Endothelial cell of hepatic sinusoid (primary cell): ENCODE results near the gene TXNDC15.
"Not testable (repeated sequence)": the region's sequence is repeated elsewhere in the genome, so short reads cannot be mapped to it uniquely, and the experiment has no call there.

Source experiments
- in situ Hi-C: cut with HindIII; loops from 2 replicates; pipeline ENCODE4 v1.10.0; 2017; ENCODE audit warnings: low sequenced_read_pairs

Gene TXNDC15

DNA sequence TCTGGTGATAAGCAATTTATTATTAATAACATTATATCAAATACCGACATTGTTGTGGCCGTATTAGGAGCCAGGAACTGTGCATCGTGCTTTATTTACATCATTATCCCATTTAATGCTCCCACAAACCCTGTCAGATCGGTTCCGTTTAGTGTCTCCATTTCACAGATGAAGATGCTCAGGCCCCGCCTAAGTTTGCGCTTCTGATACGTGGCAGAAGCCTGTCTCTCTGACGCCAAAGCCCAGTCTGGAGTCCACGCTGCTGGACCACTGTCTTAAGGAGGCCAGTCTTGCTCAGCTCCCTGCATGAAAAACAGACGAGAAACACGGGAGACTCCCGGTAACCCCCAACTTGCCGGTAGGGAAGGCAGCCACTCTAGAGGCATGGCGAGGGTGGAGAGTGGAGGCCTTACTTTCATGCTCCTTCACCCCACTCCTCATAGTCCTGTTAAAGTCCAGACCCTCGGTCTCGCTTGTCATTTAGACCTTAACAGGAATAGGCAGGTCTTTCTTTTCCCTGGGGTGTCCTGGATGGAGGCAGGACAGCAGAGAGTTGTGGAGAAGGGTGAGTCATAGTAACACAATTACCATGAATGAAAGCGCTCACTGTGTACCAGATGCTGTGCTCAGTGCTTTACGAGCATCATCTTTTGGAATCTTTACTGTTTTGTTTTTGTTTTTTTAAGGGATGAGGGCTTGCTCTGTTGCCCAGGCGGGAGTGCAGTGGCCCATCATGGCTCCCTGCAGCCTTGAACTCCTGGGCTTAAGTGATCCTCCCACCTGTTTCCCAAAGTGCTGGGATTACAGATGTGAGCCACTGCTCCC, 872 bp downstream of the TXNDC15 start:
- in situ Hi-C loops: no loop called here

DNA sequence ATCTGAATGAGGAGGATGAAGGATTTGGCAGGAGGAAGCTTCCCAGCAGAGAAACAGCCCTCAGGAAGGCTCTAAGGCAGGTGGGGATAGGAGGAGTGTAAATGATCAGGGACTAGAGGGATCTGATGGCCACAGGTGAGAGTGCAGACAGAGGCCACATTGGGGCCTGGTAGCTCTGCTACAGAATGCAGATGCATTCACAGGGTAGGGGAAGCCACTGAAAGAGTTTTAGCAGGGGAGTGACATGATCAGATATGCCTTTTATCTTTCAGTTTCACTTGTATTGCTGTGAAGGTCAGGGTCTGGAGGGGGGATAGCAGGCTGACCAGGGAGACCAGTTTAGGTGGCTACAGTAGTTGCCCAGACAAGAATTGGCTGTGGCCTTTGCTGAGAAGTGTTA, 3.0 kb downstream of the TXNDC15 start:
- in situ Hi-C loops: no loop called here

DNA sequence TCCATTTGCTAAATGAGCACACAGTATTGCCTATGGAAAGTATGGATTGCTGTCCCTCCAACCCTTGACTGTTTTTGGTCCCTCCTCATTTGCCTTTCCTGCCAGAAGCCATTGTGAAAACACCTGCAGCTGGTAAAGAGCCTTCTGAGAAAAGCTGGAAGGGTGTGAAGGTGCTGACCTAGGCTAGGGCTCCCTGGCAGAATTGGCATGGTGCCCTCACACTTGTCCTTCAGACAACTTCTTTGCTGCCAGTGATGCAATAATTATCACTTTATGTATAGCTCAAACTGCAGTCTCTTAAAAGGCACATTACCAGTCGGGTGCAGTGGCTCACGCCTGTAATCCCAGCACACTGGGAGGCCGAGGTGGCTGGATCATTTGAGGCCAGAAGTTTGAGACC, 4.2 kb downstream of the TXNDC15 start:
- in situ Hi-C loops: no loop called here

DNA sequence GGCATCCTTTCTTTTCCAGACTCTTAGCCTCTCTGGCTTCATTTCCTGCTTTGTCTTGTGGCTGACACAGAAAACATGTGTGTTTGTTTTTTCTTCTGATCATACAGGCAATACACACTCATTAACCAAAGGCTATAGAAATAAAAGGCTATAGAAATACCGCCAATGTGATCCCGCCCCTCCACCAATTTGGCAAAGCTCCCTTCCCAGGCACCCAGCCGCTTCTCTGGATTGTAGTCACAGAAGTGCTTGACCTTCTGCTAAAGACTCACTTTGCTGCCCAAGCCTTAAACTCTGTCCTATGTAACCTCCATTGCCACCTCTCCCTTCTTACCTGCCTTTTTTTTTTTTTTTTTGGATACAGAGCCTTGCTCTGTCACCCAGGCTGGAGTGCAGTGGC, 5.3 kb downstream of the TXNDC15 start:
- in situ Hi-C loops: no loop called here

DNA sequence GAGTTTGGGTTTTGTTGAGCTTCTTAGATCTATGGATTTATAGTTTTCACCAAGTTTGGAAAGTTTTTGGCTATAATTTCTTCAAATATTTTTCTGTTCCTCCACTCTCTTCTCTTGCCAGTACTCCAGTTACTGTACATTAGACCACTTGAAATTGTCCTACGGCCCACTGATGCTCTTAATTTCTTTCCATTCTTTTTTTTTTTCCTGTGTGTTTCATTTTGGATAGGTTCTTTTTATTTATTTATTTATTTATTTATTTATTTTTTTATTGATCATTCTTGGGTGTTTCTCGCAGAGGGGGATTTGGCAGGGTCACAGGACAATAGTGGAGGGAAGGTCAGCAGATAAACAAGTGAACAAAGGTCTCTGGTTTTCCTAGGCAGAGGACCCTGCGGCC, 6.8 kb downstream of the TXNDC15 start:
- in situ Hi-C loops: not testable (repeated sequence)

GRCh38 chr5:134881711-134882110, 7.5 kb downstream of the TXNDC15 start:
- in situ Hi-C loops: not testable (repeated sequence)

GRCh38 chr5:134887593-134888159, 13.5 kb downstream of the TXNDC15 start:
- in situ Hi-C loops: no loop called here

- in situ Hi-C loops: no loop called here
Observed at GRCh38 chr5:134889335-134889734, 15.2 kb downstream of the TXNDC15 start.

- in situ Hi-C loops: no loop called here
Observed at GRCh38 chr5:134891473-134891872, 17.3 kb downstream of the TXNDC15 start.

- in situ Hi-C loops: no loop called here
Observed at GRCh38 chr5:134892282-134892681, 18.1 kb downstream of the TXNDC15 start.

GRCh38 chr5:134892926-134893325, 18.8 kb downstream of the TXNDC15 start:
- in situ Hi-C loops: no loop called here

DNA sequence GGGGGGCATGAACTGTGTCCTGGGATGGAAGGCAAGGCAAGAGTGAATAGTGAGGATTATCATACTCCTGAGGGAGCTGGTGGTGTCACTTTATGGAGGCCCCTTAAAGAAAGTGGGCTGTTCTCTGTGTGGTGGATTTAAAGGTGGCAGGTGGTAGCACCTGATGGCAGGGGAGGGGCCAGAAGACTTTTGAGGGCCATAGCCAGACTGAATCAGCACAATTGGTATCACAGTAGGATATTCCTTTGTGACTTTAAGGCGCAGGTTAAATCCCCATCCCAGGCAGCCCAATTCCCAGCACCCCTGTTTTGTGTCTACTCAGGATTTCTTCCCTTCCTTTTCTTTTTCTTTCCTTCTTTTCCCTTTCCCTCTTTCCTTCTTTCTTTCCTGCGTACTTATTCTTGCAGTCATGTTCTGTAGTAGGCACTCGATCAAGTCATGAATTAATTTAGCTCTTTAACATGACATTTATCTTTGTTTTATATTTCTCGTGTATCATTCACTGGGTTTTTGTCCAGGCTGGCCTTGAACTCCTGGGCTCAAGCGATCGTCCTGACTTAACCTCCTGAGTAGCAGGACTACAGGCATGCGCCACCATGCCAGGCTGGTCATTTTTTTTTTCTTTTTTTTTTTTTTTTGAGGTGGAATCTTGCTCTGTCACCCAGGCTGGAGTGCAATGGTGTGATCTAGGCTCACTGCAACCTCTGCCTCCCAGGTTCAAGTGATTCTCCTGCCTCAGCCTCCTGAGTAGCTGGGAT, 19.8 kb downstream of the TXNDC15 start:
- in situ Hi-C loops: no loop called here

DNA sequence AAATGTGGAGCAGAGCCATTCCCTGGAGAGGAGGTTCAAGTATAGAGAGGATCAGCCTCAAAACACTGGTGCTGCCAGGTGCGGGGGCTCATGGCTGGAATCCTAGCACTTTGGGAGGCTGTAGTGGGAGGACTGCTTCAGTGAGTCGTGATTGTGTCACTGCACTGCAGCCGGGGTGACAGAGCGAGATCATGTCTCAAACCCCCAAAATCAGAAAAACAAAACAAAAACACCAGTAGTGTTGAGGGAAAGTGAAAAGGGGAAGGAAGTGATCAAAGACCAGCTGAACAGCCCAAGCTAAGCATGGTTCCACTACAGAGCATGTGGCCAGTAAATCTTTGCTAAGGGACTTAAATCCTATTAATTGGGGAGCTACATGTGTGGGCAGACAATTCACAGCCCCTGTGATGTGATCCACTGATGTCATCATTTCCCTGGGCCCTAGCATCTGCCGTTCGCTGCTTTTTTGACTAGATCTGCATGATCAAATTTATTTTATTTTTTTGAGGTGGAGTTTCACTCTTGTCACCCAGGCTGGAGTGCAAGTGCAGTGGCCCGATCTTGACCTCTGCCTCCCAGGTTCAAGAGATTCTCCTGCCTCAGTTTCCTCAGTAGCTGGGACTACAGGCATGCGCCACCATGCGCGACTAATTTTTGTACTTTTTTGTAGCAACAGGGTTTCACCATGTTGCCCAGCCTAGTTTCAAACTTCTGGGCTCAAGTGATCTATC, 28.1 kb downstream of the TXNDC15 start:
- in situ Hi-C loops: no loop called here

DNA sequence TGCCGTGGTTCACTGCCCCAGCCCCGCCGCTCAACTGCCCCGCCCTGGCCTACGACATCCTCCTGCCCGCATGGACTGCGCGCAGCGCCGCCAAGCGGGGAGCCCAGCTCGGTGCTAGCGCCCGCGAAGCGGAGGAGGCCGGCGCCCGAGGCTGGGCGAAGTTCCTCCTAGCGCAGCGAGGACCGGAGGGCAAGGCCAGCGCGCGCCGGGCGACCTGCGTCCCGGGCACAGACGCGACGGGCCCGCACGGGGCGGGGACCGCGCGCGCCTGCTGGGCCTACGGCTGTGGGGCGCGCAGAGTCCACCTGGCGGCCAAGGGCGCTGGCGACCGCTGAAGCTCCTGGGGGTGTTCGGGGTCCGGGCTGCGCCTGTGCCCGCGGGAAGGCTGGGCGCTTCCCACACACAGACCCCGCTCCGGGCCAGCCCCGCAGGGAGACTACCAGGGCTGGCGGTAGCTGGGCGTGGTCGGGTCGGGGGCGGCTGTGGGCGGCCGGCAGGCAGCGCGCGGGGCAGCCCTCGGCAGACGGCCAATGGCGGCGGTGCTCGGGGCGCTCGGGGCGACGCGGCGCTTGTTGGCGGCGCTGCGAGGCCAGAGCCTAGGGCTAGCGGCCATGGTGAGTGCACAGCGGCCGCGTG, 30.6 kb downstream of the TXNDC15 start, which contains the start of gene PCBD2:
Gene PCBD2 (plus strand): TSS at position 522 of the 636 bp plus-strand sequence. CDS start 9 bp downstream, at position 531.
- in situ Hi-C loops: no loop called here

DNA sequence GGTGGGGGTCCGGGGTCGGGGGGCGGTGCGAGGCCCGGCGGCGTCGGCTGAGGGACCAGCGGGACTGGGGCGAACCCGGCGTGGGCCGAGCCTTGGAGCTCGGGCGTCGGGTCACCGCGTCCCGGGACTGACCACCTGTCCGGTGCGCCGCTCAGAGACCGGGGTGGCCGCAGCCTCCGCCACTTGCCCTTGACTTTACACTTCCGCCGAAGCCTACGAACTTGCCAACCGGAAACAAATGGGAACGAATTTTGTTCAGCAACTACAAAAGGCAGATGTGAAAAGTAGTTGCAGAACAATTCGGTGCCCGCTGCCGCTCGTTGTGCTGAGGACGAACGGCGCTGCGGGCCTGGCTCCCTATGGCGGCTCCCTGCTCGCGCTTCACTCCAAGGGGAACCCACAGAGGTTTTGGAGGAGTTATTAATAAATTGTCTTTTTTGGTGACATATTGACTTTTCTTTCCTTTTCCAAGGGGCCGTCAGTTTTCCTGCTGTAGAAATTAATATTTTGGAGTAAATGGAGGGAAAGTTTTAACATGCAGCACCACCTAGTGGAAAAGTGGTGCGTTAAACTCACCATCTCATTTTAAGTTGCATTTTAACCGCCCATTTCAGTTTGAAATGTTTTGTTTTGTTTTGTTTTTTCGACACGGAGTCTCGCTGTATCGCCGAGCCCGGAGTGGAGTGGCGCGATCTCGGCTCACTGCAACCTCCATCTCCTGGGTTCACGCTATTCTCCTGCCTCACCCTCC, 31.2 kb downstream of the TXNDC15 start:
- in situ Hi-C loops: no loop called here

DNA sequence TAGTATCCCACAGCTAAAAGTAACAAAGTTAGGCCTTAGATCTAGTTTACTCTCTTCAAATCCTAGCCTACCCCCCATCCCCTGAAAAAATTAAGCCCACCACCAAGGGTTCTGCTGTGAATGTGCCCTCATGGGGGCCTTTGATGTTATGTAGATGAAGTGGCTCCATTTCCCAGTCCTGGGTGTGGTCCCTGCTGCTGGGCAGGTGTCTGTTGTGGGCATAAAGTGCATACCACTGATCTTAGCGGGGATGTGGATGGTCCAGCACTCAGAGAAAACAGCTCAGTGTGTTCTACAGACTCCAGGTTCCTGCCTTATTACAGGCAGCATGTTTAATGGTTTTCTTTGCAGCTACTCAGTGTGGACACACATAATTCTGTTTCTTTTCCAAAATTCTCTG, 32.6 kb downstream of the TXNDC15 start:
- in situ Hi-C loops: no loop called here

GRCh38 chr5:134910752-134911151, 36.6 kb downstream of the TXNDC15 start:
- in situ Hi-C loops: not testable (repeated sequence)

GRCh38 chr5:134911285-134912206, 37.4 kb downstream of the TXNDC15 start:
- in situ Hi-C loops: no loop called here

GRCh38 chr5:134913254-134913653, 39.1 kb downstream of the TXNDC15 start:
- in situ Hi-C loops: no loop called here
